ENCODE measurements around the gene GLDC.
"Not testable (repeated sequence)": the region's sequence is repeated elsewhere in the genome, so short reads cannot be mapped to it uniquely, and the experiment has no call there.

GLDC gene

GRCh38 chr9:6645355-6646292 is at the start of gene GLDC:
Gene GLDC, minus strand, starts transcription at chr9:6645729. Its CDS starts 230 bp downstream, at chr9:6645499.
- no peak for DNase-seq (ENCODE audit: low read depth, low spot score)
- no peak for TF ChIP-seq FOXP2 (optimal IDR thresholded peaks at IDR 0.05; ENCODE audit: control extremely low read depth, extremely low read length, insufficient read depth)
- no peak for TF ChIP-seq EZH2 (IDR thresholded peaks at IDR 0.05)
- TF ChIP-seq POLR2AphosphoS5 (IDR thresholded peaks at IDR 0.05; ENCODE audit: borderline replicate concordance, low read depth, low read length) = peak; percentile 79
- H3K9me3 ChIP-seq (ENCODE audit: low read depth, low read length) = no peaks in the 10 kb centered on the region
- no peak within 1 kb of the TSS for H3K27ac ChIP-seq
- H3K4me3 ChIP-seq = peak within 1 kb of the TSS; percentile 87
- peak within 1 kb of the TSS; percentile 62 for H3K9ac ChIP-seq (ENCODE audit: insufficient read length)
- no peaks in the 10 kb centered on the region for H3K36me3 ChIP-seq (ENCODE audit: insufficient read depth, low read length)

GRCh38 chr9:6692881-6693361 is 47.4 kb upstream of the GLDC start:
- Histone ChIP-seq H3K4me3 (no peak overlapping the region), H3K36me3 (ENCODE audit: insufficient read depth, low read length) (no peaks in the 10 kb centered on the region), H3K9ac (ENCODE audit: insufficient read length) (no peak overlapping the region), H3K27ac (no peak overlapping the region), H3K9me3 (ENCODE audit: low read depth, low read length) (no peaks in the 10 kb centered on the region)
- DNase-seq (ENCODE audit: low read depth, low spot score) = no peak
- no peak for TF ChIP-seq FOXP2 (optimal IDR thresholded peaks at IDR 0.05; ENCODE audit: control extremely low read depth, extremely low read length, insufficient read depth)
- no peak for TF ChIP-seq POLR2AphosphoS5 (IDR thresholded peaks at IDR 0.05; ENCODE audit: borderline replicate concordance, low read depth, low read length)
- no peak for TF ChIP-seq EZH2 (IDR thresholded peaks at IDR 0.05)

- no peak for DNase-seq (ENCODE audit: low read depth, low spot score)
- Histone ChIP-seq H3K9ac (ENCODE audit: insufficient read length) (no peak overlapping the region), H3K9me3 (ENCODE audit: low read depth, low read length) (no peaks in the 10 kb centered on the region), H3K27ac (no peak overlapping the region), H3K36me3 (ENCODE audit: insufficient read depth, low read length) (no peaks in the 10 kb centered on the region), H3K4me3 (no peak overlapping the region)
- no peak for TF ChIP-seq FOXP2 (optimal IDR thresholded peaks at IDR 0.05; ENCODE audit: control extremely low read depth, extremely low read length, insufficient read depth)
- no peak for TF ChIP-seq POLR2AphosphoS5 (IDR thresholded peaks at IDR 0.05; ENCODE audit: borderline replicate concordance, low read depth, low read length)
These were observed 46.9 kb upstream of the GLDC start for GRCh38 chr9:6692433-6692832.

- DNase-seq (ENCODE audit: low read depth, low spot score); H3K9me3 ChIP-seq (ENCODE audit: low read depth, low read length); H3K4me3 ChIP-seq; H3K36me3 ChIP-seq (ENCODE audit: insufficient read depth, low read length); H3K27ac ChIP-seq; H3K9ac ChIP-seq (ENCODE audit: insufficient read length): not testable (repeated sequence)
These were observed 45.1 kb upstream of the GLDC start for GRCh38 chr9:6690675-6691070.

GRCh38 chr9:6689893-6690674 is 44.6 kb upstream of the GLDC start:
- H3K9ac ChIP-seq (ENCODE audit: insufficient read length) = no peak overlapping the region
- no peaks in the 10 kb centered on the region for H3K9me3 ChIP-seq (ENCODE audit: low read depth, low read length)
- DNase-seq (ENCODE audit: low read depth, low spot score) = no peak
- H3K27ac ChIP-seq = no peak overlapping the region; the same call in 1 of the 2 replicates
- TF ChIP-seq POLR2AphosphoS5 (IDR thresholded peaks at IDR 0.05; ENCODE audit: borderline replicate concordance, low read depth, low read length) (no peak), FOXP2 (optimal IDR thresholded peaks at IDR 0.05; ENCODE audit: control extremely low read depth, extremely low read length, insufficient read depth) (no peak), EZH2 (IDR thresholded peaks at IDR 0.05) (no peak)
- H3K4me3 ChIP-seq = no peak overlapping the region
- no peaks in the 10 kb centered on the region for H3K36me3 ChIP-seq (ENCODE audit: insufficient read depth, low read length)

GRCh38 chr9:6687180-6687579 is 41.7 kb upstream of the GLDC start:
- no peak overlapping the region for H3K27ac ChIP-seq
- no peak for DNase-seq (ENCODE audit: low read depth, low spot score)
- no peak for TF ChIP-seq EZH2 (IDR thresholded peaks at IDR 0.05)
- no peaks in the 10 kb centered on the region for H3K9me3 ChIP-seq (ENCODE audit: low read depth, low read length)
- H3K4me3 ChIP-seq = no peak overlapping the region
- H3K36me3 ChIP-seq (ENCODE audit: insufficient read depth, low read length) = no peaks in the 10 kb centered on the region; the same call in 1 of the 2 replicates
- H3K9ac ChIP-seq (ENCODE audit: insufficient read length) = no peak overlapping the region

GRCh38 chr9:6686396-6686795 is 40.9 kb upstream of the GLDC start:
- H3K4me3 ChIP-seq = no peak overlapping the region
- TF ChIP-seq EZH2 (IDR thresholded peaks at IDR 0.05) (no peak), POLR2AphosphoS5 (IDR thresholded peaks at IDR 0.05; ENCODE audit: borderline replicate concordance, low read depth, low read length) (no peak), FOXP2 (optimal IDR thresholded peaks at IDR 0.05; ENCODE audit: control extremely low read depth, extremely low read length, insufficient read depth) (no peak)
- DNase-seq (ENCODE audit: low read depth, low spot score) = no peak
- H3K9ac ChIP-seq (ENCODE audit: insufficient read length) = no peak overlapping the region
- H3K36me3 ChIP-seq (ENCODE audit: insufficient read depth, low read length) = no peaks in the 10 kb centered on the region; the same call in 1 of the 2 replicates
- H3K27ac ChIP-seq = peak overlapping the region; percentile 48
- no peaks in the 10 kb centered on the region for H3K9me3 ChIP-seq (ENCODE audit: low read depth, low read length)

GRCh38 chr9:6681957-6682501 is 36.5 kb upstream of the GLDC start:
- TF ChIP-seq FOXP2 (optimal IDR thresholded peaks at IDR 0.05; ENCODE audit: control extremely low read depth, extremely low read length, insufficient read depth) = no peak
- TF ChIP-seq POLR2AphosphoS5 (IDR thresholded peaks at IDR 0.05; ENCODE audit: borderline replicate concordance, low read depth, low read length) = no peak
- TF ChIP-seq EZH2 (IDR thresholded peaks at IDR 0.05) = no peak
- no peak for DNase-seq (ENCODE audit: low read depth, low spot score)
- peak overlapping the region; percentile 98 for H3K9ac ChIP-seq (ENCODE audit: insufficient read length)
- H3K36me3 ChIP-seq (ENCODE audit: insufficient read depth, low read length) = no peaks in the 10 kb centered on the region; the same call in 1 of the 2 replicates
- H3K4me3 ChIP-seq = peak overlapping the region; percentile 97
- H3K9me3 ChIP-seq (ENCODE audit: low read depth, low read length) = no peaks in the 10 kb centered on the region
- peak overlapping the region; percentile 99 for H3K27ac ChIP-seq
